Fibroblast of the aortic adventitia (primary cell): Measurements from ENCODE around the gene CLEC9A. TPM values are rescaled to one million over a fixed set of nuclear protein-coding genes. Genes with fewer than 3 reads are reported as not detected.

Experiments used
- DNase-seq: peaks from one replicate; pipeline ENCODE4 v3.0.0-alpha.2; 2010; ENCODE audit warnings: low read depth
- H3K4me3 ChIP-seq: 2 replicates; pipeline ENCODE4 v1.5.1; 2011; ENCODE audit warnings: low read depth, mild to moderate bottlenecking, control low read depth, low read length, moderate library complexity
- CTCF ChIP-seq: IDR thresholded peaks from 2 replicates; pipeline ENCODE4 v1.5.1; 2011; ENCODE audit warnings: mild to moderate bottlenecking, low read length, control low read depth, inconsistent platforms; ENCODE audit not compliant: insufficient read depth
- total RNA-seq: library from RNA; depleted of rRNA; stranded (reverse); fragments of >200 nt; gene quantifications from 2 replicates; pipeline ENCODE4 v1.2.3, GENCODE V29; 2012; ENCODE audit warnings: low replicate concordance

Gene CLEC9A
- total RNA-seq, 1 donor = not detected

GRCh38 chr12:10115311-10115710, 84.8 kb downstream of the CLEC9A start:
- no peak for DNase-seq
- no peak for TF ChIP-seq CTCF

More at GRCh38 chr12:10115311-10115710, 84.8 kb downstream of the CLEC9A start:
- H3K4me3 ChIP-seq = no peak overlapping the region

Other genes with a start within 250 kb of the CLEC9A start
- gene KLRF1, start 203.2 kb upstream of the CLEC9A start, total RNA-seq = not detected in 2 replicates
- gene CLEC2B, start 161.3 kb upstream of the CLEC9A start, total RNA-seq = 16.5 and 58.1 TPM in 2 replicates
- gene KLRF2, start 149.2 kb upstream of the CLEC9A start, total RNA-seq = not detected in 2 replicates
- gene CLEC2A, start 98.3 kb upstream of the CLEC9A start, total RNA-seq = not detected in 2 replicates
- gene CLEC12A, start 59.3 kb upstream of the CLEC9A start, total RNA-seq = not detected in 2 replicates
- gene CLEC1B, start 31.6 kb upstream of the CLEC9A start, total RNA-seq = not detected in 2 replicates
- gene CLEC12B, start 20.1 kb upstream of the CLEC9A start, total RNA-seq = not detected in 2 replicates
- 0.16 TPM in 1 of 2 replicates, not detected in the other for gene CLEC1A, start 68.3 kb downstream of the CLEC9A start, total RNA-seq
- gene CLEC7A, start 99.5 kb downstream of the CLEC9A start, total RNA-seq = not detected in 2 replicates
- not detected in 2 replicates for gene OLR1, start 141.4 kb downstream of the CLEC9A start, total RNA-seq
- under 0.01 and 0.08 TPM in 2 replicates for gene TMEM52B, start 148.3 kb downstream of the CLEC9A start, total RNA-seq
- 26.3 and 82.4 TPM in 2 replicates for gene GABARAPL1, start 182.2 kb downstream of the CLEC9A start, total RNA-seq